GM23338 (cell line): Measurements from ENCODE around the gene ST6GALNAC6. TPM values are rescaled to one million over a fixed set of nuclear protein-coding genes. Genes with fewer than 3 reads are reported as not detected.
"Not testable (repeated sequence)": the region's sequence is repeated elsewhere in the genome, so short reads cannot be mapped to it uniquely, and the experiment has no call there.

Experiments used
- ATAC-seq: fragments of 200-7000 bp; cut with Tn5 transposase; 3 replicates; pipeline ENCODE4 v1.9.1; 2020
- DNase-seq: peaks from one replicate; pipeline ENCODE4 v3.0.0-alpha.2; 2015; ENCODE audit warnings: low spot score
- H2AFZ ChIP-seq: fragments of 200-600 bp; sonication (generic); 2 replicates; pipeline ENCODE4 v1.8.0; 2016; ENCODE audit warnings: antibody characterized with exemption, mild to moderate bottlenecking, moderate library complexity
- H3F3A ChIP-seq: fragments of 200-600 bp; sonication (generic); replicated peaks from 2 replicates; pipeline ENCODE4 v1.8.0; 2017; ENCODE audit warnings: antibody characterized with exemption, mixed run types, low read depth
- H3K27ac ChIP-seq: fragments of 200-600 bp; sonication (generic); 2 replicates; pipeline ENCODE4 v1.6.1; 2016; ENCODE audit warnings: low read depth
- H3K27me3 ChIP-seq: fragments of 200-600 bp; sonication (generic); 2 replicates; pipeline ENCODE4 v1.8.0; 2016; ENCODE audit warnings: mild to moderate bottlenecking, mixed run types, moderate library complexity; ENCODE audit not compliant: insufficient read depth
- H3K36me3 ChIP-seq: fragments of 200-600 bp; sonication (generic); 2 replicates; pipeline ENCODE4 v1.8.0; 2016; ENCODE audit warnings: mild to moderate bottlenecking; ENCODE audit not compliant: insufficient read depth
- H3K4me1 ChIP-seq: fragments of 200-600 bp; sonication (generic); 2 replicates; pipeline ENCODE4 v1.8.0; 2016; ENCODE audit warnings: mild to moderate bottlenecking, moderate library complexity; ENCODE audit not compliant: insufficient read depth
- H3K4me2 ChIP-seq: fragments of 200-600 bp; sonication (generic); 2 replicates; pipeline ENCODE4 v1.7.1; 2017; ENCODE audit warnings: mixed run types
- H3K4me3 ChIP-seq: fragments of 200-600 bp; sonication (generic); 2 replicates; pipeline ENCODE4 v1.6.1; 2016; ENCODE audit warnings: mixed run types
- H3K79me2 ChIP-seq: fragments of 200-600 bp; sonication (generic); replicated peaks from 2 replicates; pipeline ENCODE4 v1.8.0; 2017; ENCODE audit warnings: mild to moderate bottlenecking; ENCODE audit not compliant: insufficient read depth
- H3K9me2 ChIP-seq: fragments of 200-600 bp; sonication (generic); 2 replicates; pipeline ENCODE4 v1.8.0; 2017; ENCODE audit not compliant: insufficient read depth
- H4K20me1 ChIP-seq: fragments of 200-600 bp; sonication (generic); replicated peaks from 2 replicates; pipeline ENCODE4 v1.8.0; 2017; ENCODE audit warnings: mild to moderate bottlenecking; ENCODE audit not compliant: insufficient read depth
- H3K27ac Mint-ChIP-seq: 2 replicates; pipeline ENCODE4 v1.8.0; 2020; ENCODE audit warnings: inconsistent platforms, mild to moderate bottlenecking, moderate library complexity, mixed read lengths
- H3K27me3 Mint-ChIP-seq: 3 replicates; pipeline ENCODE4 v1.8.0; 2022; ENCODE audit warnings: low read depth, mild to moderate bottlenecking, moderate library complexity, mixed read lengths, inconsistent platforms; ENCODE audit not compliant: insufficient read depth, poor library complexity
- H3K36me3 Mint-ChIP-seq: 3 replicates; pipeline ENCODE4 v1.8.0; 2021; ENCODE audit warnings: low read depth, mild to moderate bottlenecking, inconsistent platforms, moderate library complexity, mixed read lengths
- H3K4me1 Mint-ChIP-seq: 3 replicates; pipeline ENCODE4 v1.8.0; 2020; ENCODE audit warnings: mild to moderate bottlenecking, inconsistent platforms, mixed read lengths
- H3K4me3 Mint-ChIP-seq: 3 replicates; pipeline ENCODE4 v1.8.0; 2021; ENCODE audit warnings: moderate library complexity, mild to moderate bottlenecking, inconsistent platforms, mixed read lengths
- H3K9me3 Mint-ChIP-seq: 3 replicates; pipeline ENCODE4 v1.8.0; 2020; ENCODE audit warnings: moderate library complexity, mild to moderate bottlenecking, inconsistent platforms, mixed read lengths
- CREB1 ChIP-seq: fragments of 250-450 bp; sonication (Bioruptor Pico); IDR thresholded peaks from 2 replicates; pipeline ENCODE4 v1.5.0; 2020; ENCODE audit warnings: low read depth, mild to moderate bottlenecking, moderate library complexity
- EZH2 ChIP-seq: fragments of 200-600 bp; sonication (generic); IDR thresholded peaks from one replicate; pipeline ENCODE4 v1.8.0; 2017; ENCODE audit warnings: antibody characterized with exemption, mild to moderate bottlenecking, low read depth; ENCODE audit not compliant: unreplicated experiment
- EZH2phosphoT487 ChIP-seq: fragments of 200-600 bp; sonication (generic); IDR thresholded peaks from one replicate; pipeline ENCODE4 v1.8.1; 2018; ENCODE audit warnings: antibody characterized with exemption; ENCODE audit not compliant: unreplicated experiment
- JUNB ChIP-seq: IDR thresholded peaks from one replicate; pipeline ENCODE4 v1.6.1; 2016; ENCODE audit warnings: antibody characterized with exemption; ENCODE audit not compliant: unreplicated experiment
- NANOG ChIP-seq: IDR thresholded peaks from 2 replicates; pipeline ENCODE4 v1.6.1; 2016; ENCODE audit warnings: antibody characterized with exemption, borderline replicate concordance
- POLR2AphosphoS5 ChIP-seq: IDR thresholded peaks from 2 replicates; pipeline ENCODE4 v1.6.1; 2016; ENCODE audit warnings: antibody characterized with exemption, low read depth
- ZNF114 ChIP-seq: fragments of 250-450 bp; sonication (Bioruptor Pico); IDR thresholded peaks from 2 replicates; pipeline ENCODE4 v1.5.0; 2020; ENCODE audit warnings: mild to moderate bottlenecking, moderate library complexity
- ZNF331 ChIP-seq: fragments of 250-450 bp; sonication (Bioruptor Pico); IDR thresholded peaks from 2 replicates; pipeline ENCODE4 v1.5.0; 2020; ENCODE audit warnings: low read depth, mild to moderate bottlenecking, moderate library complexity
- polyA plus RNA-seq: library from polyadenylated mRNA; unstranded; fragments of >200 nt; fragmentation: Nextera tagmentation; extraction: Ambion mirVana; gene quantifications from 2 replicates; pipeline ENCODE4 v1.2.1, GENCODE V29; 2016
- total RNA-seq: library from RNA; depleted of rRNA; stranded (reverse); fragments of >200 nt; shearing (Covaris generic); gene quantifications from 2 replicates; pipeline ENCODE4 v1.2.3, GENCODE V29; 2014
- TF ChIP-seq, protein P1 (sequence below), 2 experiments: fragments of 200-600 bp in 1 of 2; sonication (generic) in 1 of 2; conservative IDR thresholded peaks; 2 replicates each; pipeline versions ENCODE4 v1.5.1 to v1.6.1; 2016 to 2017; ENCODE audit warnings: antibody characterized with exemption in 2 of 2, low read depth in 2 of 2, mild to moderate bottlenecking in 2 of 2, moderate library complexity in 1 of 2
- TF ChIP-seq, protein P2 (sequence below): IDR thresholded peaks from 2 replicates; pipeline ENCODE4 v1.6.1; 2016; ENCODE audit warnings: antibody characterized with exemption
- TF ChIP-seq, protein P3 (sequence below): IDR thresholded peaks from one replicate; pipeline ENCODE4 v1.6.1; 2018; ENCODE audit warnings: antibody characterized with exemption; ENCODE audit not compliant: unreplicated experiment

ST6GALNAC6 gene
- total and polyA plus RNA-seq, 2 experiments from 2014 or later, result 20.7 to 39.2 TPM

DNA sequence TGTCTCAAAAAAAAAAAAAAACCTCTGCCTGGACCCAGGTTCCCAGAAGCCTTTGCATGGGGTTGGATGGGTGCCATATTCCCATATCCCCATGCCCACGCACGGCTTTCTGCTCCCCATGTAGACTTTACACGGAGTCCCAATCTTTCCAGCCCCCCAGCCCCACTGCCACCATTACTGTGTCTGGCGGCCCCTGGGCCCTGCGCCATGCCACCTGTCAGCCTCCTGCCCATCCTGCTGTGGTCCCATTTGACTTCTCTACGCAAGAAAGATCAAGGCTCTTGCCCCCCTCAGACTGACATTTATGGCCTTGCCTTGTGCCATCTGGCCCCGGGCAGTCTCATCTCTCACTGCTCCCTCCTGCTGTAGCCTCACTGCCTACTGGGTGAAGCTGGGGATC is 15.4 kb downstream of the ST6GALNAC6 start:
- H2AFZ ChIP-seq, result no peak overlapping the region
- no peak for ATAC-seq
- H3K9me2 ChIP-seq, result no peaks in the 10 kb centered on the region
- peaks cover 8% of the 10 kb centered on the region; the same call in 1 of the 2 replicates for H3F3A ChIP-seq
- H3K79me2 ChIP-seq, result no peaks in the 10 kb centered on the region
- Mint-ChIP-seq H3K4me3 (no peak overlapping the region; the same call in 2 of the 3 replicates), H3K36me3 (peaks cover 16% of the 10 kb centered on the region), H3K27ac (no peak overlapping the region), H3K27me3 (peaks cover 22% of the 10 kb centered on the region), H3K9me3 (no peaks in the 10 kb centered on the region), H3K4me1 (peaks cover 21% of the 10 kb centered on the region)
- no peaks in the 10 kb centered on the region; the same call in 1 of the 2 replicates for H4K20me1 ChIP-seq
- H3K4me2 ChIP-seq, result no peak overlapping the region
- TF ChIP-seq CREB1 (no peak), NANOG (no peak), JUNB (no peak)
- TF ChIP-seq, protein P1, sequence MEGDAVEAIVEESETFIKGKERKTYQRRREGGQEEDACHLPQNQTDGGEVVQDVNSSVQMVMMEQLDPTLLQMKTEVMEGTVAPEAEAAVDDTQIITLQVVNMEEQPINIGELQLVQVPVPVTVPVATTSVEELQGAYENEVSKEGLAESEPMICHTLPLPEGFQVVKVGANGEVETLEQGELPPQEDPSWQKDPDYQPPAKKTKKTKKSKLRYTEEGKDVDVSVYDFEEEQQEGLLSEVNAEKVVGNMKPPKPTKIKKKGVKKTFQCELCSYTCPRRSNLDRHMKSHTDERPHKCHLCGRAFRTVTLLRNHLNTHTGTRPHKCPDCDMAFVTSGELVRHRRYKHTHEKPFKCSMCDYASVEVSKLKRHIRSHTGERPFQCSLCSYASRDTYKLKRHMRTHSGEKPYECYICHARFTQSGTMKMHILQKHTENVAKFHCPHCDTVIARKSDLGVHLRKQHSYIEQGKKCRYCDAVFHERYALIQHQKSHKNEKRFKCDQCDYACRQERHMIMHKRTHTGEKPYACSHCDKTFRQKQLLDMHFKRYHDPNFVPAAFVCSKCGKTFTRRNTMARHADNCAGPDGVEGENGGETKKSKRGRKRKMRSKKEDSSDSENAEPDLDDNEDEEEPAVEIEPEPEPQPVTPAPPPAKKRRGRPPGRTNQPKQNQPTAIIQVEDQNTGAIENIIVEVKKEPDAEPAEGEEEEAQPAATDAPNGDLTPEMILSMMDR (conservative IDR thresholded peaks at IDR 0.05; ENCODE audit: low read depth in 2 of 2), result no peak
- no peaks in the 10 kb centered on the region for H3K27me3 ChIP-seq
- no peak for DNase-seq
- no peaks in the 10 kb centered on the region for H3K4me1 ChIP-seq
- no peak overlapping the region for H3K27ac ChIP-seq
- H3K36me3 ChIP-seq, result no peaks in the 10 kb centered on the region; the same call in 1 of the 2 replicates
- H3K4me3 ChIP-seq, result no peak overlapping the region

DNA sequence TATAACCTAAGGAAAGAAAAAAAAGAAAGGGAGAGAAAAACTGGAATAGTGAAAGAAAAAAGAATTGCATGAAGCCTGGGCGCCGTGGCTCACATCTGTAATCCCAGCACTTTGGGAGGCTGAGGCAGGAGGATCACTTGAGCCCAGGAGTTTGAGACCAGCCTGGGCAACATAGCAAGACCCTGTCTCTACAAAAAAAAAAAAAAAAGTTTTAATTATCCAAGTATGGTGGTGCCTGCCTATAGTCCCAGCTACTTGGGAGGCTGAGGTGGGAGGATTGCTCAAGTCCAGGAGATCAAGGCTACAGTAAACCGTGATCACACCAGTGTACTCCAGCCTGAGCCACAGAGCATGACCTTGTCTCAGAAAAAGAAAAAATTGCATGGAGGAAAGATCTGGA is 17.7 kb downstream of the ST6GALNAC6 start:
- H3K27ac ChIP-seq, H3K4me2 ChIP-seq, H3K9me2 ChIP-seq, ATAC-seq, H2AFZ ChIP-seq, H3K36me3 Mint-ChIP-seq, H3K27me3 ChIP-seq, DNase-seq, H3K27ac Mint-ChIP-seq, H3K4me1 ChIP-seq, H3K9me3 Mint-ChIP-seq, H3K79me2 ChIP-seq, H3K4me3 ChIP-seq, H4K20me1 ChIP-seq, H3K4me3 Mint-ChIP-seq, H3K36me3 ChIP-seq: not testable (repeated sequence)
- Mint-ChIP-seq H3K27me3 (peaks cover 38% of the 10 kb centered on the region), H3K4me1 (peaks cover 28% of the 10 kb centered on the region)
- peaks cover 19% of the 10 kb centered on the region; the same call in 1 of the 2 replicates for H3F3A ChIP-seq

DNA sequence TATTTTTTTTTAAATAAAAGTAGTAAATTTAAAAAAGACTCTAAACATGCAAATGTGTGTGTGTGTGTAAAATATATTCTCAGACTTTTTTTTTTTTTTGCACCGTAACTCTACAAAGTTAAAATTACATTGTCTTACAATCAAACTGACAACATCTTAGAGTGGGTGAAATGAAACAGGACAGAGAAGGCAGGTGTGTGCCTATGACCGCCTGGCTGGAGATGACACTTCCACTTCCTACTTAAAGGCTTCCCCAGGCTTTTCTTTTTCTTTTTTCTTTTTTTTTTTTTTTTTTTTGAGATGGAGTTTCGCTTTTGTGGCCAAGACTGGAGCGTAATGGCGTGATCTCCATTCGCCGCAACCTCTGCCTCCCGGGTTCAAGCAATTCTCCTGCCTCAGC is 19.3 kb downstream of the ST6GALNAC6 start:
- H3F3A ChIP-seq, result peaks cover 19% of the 10 kb centered on the region; the same call in 1 of the 2 replicates
- Mint-ChIP-seq H3K36me3 (no peaks in the 10 kb centered on the region), H3K9me3 (no peaks in the 10 kb centered on the region), H3K4me3 (no peak overlapping the region), H3K27ac (no peak overlapping the region), H3K4me1 (peaks cover 22% of the 10 kb centered on the region), H3K27me3 (peaks cover 37% of the 10 kb centered on the region)
- no peaks in the 10 kb centered on the region; the same call in 1 of the 2 replicates for H4K20me1 ChIP-seq
- no peak overlapping the region for H3K4me2 ChIP-seq
- H2AFZ ChIP-seq, result no peak overlapping the region
- no peaks in the 10 kb centered on the region for H3K79me2 ChIP-seq
- H3K27ac ChIP-seq, result no peak overlapping the region
- no peaks in the 10 kb centered on the region for H3K36me3 ChIP-seq
- no peak overlapping the region for H3K4me3 ChIP-seq
- H3K4me1 ChIP-seq, result peaks cover 5% of the 10 kb centered on the region
- H3K9me2 ChIP-seq, result no peaks in the 10 kb centered on the region
- DNase-seq (no peak), ATAC-seq (no peak)
- 0 out of 2 replicates have a peak, but pooled peaks cover 6% of the 10 kb centered on the region for H3K27me3 ChIP-seq
- TF ChIP-seq EZH2phosphoT487 (no peak), CREB1 (no peak), EZH2 (no peak), ZNF331 (CRISPR knock-in tag) (no peak), NANOG (no peak), ZNF114 (CRISPR knock-in tag) (no peak), POLR2AphosphoS5 (no peak)
- TF ChIP-seq, protein P1 (conservative IDR thresholded peaks at IDR 0.05; ENCODE audit: low read depth in 2 of 2), result no peak
- TF ChIP-seq, protein P2, sequence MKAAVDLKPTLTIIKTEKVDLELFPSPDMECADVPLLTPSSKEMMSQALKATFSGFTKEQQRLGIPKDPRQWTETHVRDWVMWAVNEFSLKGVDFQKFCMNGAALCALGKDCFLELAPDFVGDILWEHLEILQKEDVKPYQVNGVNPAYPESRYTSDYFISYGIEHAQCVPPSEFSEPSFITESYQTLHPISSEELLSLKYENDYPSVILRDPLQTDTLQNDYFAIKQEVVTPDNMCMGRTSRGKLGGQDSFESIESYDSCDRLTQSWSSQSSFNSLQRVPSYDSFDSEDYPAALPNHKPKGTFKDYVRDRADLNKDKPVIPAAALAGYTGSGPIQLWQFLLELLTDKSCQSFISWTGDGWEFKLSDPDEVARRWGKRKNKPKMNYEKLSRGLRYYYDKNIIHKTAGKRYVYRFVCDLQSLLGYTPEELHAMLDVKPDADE, result no peak
- TF ChIP-seq, protein P3, sequence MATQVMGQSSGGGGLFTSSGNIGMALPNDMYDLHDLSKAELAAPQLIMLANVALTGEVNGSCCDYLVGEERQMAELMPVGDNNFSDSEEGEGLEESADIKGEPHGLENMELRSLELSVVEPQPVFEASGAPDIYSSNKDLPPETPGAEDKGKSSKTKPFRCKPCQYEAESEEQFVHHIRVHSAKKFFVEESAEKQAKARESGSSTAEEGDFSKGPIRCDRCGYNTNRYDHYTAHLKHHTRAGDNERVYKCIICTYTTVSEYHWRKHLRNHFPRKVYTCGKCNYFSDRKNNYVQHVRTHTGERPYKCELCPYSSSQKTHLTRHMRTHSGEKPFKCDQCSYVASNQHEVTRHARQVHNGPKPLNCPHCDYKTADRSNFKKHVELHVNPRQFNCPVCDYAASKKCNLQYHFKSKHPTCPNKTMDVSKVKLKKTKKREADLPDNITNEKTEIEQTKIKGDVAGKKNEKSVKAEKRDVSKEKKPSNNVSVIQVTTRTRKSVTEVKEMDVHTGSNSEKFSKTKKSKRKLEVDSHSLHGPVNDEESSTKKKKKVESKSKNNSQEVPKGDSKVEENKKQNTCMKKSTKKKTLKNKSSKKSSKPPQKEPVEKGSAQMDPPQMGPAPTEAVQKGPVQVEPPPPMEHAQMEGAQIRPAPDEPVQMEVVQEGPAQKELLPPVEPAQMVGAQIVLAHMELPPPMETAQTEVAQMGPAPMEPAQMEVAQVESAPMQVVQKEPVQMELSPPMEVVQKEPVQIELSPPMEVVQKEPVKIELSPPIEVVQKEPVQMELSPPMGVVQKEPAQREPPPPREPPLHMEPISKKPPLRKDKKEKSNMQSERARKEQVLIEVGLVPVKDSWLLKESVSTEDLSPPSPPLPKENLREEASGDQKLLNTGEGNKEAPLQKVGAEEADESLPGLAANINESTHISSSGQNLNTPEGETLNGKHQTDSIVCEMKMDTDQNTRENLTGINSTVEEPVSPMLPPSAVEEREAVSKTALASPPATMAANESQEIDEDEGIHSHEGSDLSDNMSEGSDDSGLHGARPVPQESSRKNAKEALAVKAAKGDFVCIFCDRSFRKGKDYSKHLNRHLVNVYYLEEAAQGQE, result no peak
